ENCODE results near the gene LRRC37A3.
A peak's percentile ranks its signal among the peaks of the same experiment; 100 is the strongest.
"Not testable (repeated sequence)": the region's sequence is repeated elsewhere in the genome, so short reads cannot be mapped to it uniquely, and the experiment has no call there.

LRRC37A3 gene

GRCh38 chr17:64919289-64920025 lies at the start of gene LRRC37A3:
Gene LRRC37A3 (minus strand): TSS chr17:64919478. CDS start chr17:64897257, 22,221 bp downstream.
- peak; percentile 98 to 100 for DNase-seq (ENCODE audit: low read depth in 1 of 2, low spot score in 1 of 2)

DNA sequence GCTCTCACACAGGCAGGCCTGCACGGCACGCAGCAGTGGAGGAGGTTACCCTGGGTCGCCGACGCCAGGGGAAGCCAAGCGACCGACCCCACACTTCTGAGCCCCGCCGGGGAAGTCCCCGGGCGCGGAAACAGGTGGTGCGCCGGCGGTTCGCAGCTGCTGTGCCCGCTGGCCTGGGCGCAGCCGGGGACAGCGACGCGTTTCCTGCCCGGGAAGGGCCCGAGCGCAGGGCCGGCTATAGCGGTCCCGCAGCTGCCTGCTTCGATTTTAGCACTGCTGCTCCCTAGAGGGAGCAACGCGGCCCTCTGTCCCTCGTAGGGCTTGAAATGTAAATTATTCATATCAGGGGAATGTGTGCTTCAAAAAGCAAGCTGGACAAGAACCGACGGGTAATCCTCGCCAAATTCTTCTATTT lies 46.6 kb upstream of the LRRC37A3 start:
- peak; percentile 64 to 79 for DNase-seq (ENCODE audit: low read depth in 1 of 2, low spot score in 1 of 2)

GRCh38 chr17:64965256-64965872 lies 46.1 kb upstream of the LRRC37A3 start:
- DNase-seq (ENCODE audit: low read depth in 1 of 2, low spot score in 1 of 2): not testable (repeated sequence)

GRCh38 chr17:64964796-64965195 lies 45.5 kb upstream of the LRRC37A3 start:
- DNase-seq (ENCODE audit: low read depth in 1 of 2, low spot score in 1 of 2): no peak

DNA sequence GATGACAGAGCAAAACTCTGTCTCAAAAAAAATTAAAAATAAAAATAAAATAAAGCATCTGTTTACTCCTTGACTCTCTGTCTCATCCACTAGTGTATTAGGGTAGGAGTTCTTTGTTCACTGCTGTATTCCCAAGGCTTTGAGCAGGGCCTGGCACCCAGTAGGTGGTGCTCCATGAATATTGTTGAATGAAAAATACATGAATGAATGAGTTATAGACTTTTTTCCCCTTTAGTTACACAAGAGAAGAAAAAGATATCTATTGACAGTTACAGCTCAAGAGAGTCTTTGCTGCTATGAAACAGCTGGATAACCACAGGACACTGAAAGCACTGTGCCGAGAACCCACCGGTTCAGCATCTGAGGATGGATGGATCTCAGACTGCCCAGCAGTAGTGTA lies 44.5 kb upstream of the LRRC37A3 start:
- DNase-seq (ENCODE audit: low read depth in 1 of 2, low spot score in 1 of 2): not testable (repeated sequence)

- DNase-seq (ENCODE audit: low read depth in 1 of 2, low spot score in 1 of 2): peak in 1 of 2 donors; percentile 20
Measured at GRCh38 chr17:64961563-64962378, 42.5 kb upstream of the LRRC37A3 start.

DNA sequence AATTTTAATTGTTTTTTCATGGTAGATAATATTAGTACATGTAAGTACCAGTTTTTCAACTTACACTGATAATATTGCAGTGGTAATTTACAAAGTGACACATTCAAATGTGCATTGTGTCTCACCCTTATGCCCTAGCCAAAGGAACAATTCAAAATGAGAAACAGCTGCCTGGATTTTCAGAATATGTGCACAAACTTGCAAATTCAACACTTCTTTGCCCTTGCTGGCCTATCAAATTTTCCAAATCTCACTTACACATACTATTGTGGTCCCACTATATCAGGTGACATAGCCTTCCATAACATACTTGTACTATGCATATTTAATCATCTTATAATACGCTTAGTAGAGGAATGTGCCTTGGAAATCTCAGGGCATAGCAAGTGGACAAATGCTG lies 32.6 kb upstream of the LRRC37A3 start:
- DNase-seq (ENCODE audit: low read depth in 1 of 2, low spot score in 1 of 2): no peak

GRCh38 chr17:64950871-64951270 lies 31.6 kb upstream of the LRRC37A3 start:
- DNase-seq (ENCODE audit: low read depth in 1 of 2, low spot score in 1 of 2): no peak

DNA sequence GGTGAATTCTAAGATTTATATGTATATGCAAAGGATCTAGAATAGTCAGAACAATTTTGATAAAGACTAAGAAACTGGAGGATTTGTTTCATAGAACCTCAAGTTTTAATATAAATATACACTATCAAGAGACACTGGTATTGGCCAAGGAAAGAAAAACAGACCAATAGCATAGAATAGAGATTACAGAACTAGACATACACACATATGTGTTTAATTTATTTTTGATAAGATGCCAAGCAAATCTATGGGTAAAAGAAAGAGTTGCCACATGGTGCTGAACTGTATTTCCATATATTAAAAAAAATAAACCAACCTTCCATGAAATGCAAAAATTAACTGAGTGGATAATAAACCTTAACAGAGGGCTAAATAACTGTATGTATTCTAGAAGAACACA lies 27.9 kb upstream of the LRRC37A3 start:
- DNase-seq (ENCODE audit: low read depth in 1 of 2, low spot score in 1 of 2): no peak

DNA sequence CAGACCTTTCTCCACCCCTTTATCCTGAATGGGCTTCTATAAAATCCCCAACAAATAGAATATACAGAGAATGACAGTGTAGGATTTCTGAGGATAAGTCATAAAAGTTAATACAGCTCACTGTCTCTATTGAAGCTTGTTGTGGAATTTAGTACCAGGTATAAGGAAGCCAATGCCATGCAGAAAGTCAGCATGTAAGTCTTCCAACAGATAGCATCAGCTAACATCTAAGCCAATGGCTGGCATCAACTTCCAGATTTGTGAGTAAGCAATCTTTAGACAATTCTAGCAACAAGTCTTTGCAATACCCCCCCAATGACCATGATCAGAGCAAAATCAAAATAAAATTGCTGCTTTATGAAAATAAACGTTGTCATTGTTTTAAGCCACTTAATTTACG lies 22.5 kb upstream of the LRRC37A3 start:
- no peak for DNase-seq (ENCODE audit: low read depth in 1 of 2, low spot score in 1 of 2)

GRCh38 chr17:64941045-64941444 lies 21.8 kb upstream of the LRRC37A3 start:
- DNase-seq (ENCODE audit: low read depth in 1 of 2, low spot score in 1 of 2): no peak

GRCh38 chr17:64940055-64940454 lies 20.8 kb upstream of the LRRC37A3 start:
- DNase-seq (ENCODE audit: low read depth in 1 of 2, low spot score in 1 of 2): no peak

DNA sequence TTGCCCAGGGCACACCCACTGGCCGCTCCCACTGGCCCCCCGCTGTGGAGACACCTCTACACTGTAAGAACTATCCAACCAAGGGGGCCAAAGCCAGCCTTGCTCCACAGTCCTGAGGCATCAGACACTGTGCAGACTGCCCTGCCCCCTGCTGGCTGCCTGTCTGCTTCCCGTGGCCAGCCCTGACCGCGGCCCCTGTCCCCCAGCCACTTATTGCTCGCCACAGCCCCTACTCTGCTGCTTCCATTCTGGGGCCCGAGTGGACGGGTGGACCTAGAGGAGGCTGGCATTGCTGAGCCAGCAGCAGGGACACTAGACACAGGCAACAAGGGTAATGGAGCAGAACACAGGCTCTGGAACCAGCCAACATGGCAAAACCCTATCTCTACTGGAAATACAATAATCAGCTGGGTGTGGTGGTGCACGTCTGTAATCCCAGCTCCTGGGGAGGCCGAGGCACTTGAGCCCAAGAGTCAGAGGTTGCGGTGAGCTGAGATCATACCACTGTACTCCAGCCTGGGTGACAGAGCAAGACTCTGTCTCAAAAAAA lies 19.7 kb upstream of the LRRC37A3 start:
- peak in 1 of 2 donors; percentile 12 for DNase-seq (ENCODE audit: low read depth in 1 of 2, low spot score in 1 of 2)

GRCh38 chr17:64938290-64938689 lies 19.0 kb upstream of the LRRC37A3 start:
- DNase-seq (ENCODE audit: low read depth in 1 of 2, low spot score in 1 of 2): no peak

DNA sequence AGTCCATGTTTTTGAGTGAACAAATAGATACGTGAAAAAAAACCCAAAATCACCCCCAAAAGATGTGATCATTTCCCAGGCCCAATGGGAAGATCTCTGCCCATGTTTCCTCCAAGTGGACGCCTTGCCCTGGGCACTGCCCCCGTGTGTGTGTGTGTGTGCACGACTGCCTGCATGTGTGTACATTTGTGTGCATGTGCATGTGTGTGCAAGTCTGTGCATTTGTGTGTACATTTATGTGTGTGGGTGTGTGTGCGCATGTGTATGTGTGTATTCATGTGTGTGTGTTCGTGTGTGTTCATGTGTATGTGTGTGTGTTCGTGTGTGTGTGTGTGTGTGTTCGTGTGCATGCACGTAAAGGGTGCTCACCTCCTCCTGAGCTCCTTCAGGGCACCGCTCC lies 16.8 kb upstream of the LRRC37A3 start:
- DNase-seq (ENCODE audit: low read depth in 1 of 2, low spot score in 1 of 2): no peak

- DNase-seq (ENCODE audit: low read depth in 1 of 2, low spot score in 1 of 2): not testable (repeated sequence)
Measured at GRCh38 chr17:64934284-64934778, 15.1 kb upstream of the LRRC37A3 start.

DNA sequence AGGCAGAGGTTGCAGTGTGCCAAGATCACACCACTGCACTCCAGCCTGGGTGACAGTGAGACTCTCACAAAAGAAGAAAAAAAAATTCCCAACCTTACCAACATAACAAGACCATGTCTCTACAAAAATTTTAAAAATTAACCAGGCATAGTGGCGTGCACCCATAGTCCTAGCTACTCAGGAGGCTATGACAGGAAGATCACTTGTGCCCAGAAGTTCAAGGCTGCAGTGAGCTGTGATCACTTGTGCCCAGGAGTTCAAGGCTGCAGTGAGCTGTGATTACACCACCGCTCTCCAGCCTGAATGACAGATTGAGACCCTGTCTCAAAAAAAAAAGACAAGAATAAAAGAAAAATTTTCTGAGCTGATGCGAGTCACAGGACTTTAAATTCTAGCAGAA lies 13.6 kb upstream of the LRRC37A3 start:
- not testable (repeated sequence) for DNase-seq (ENCODE audit: low read depth in 1 of 2, low spot score in 1 of 2)

- DNase-seq (ENCODE audit: low read depth in 1 of 2, low spot score in 1 of 2): not testable (repeated sequence)
Measured at GRCh38 chr17:64930374-64930773, 11.1 kb upstream of the LRRC37A3 start.

DNA sequence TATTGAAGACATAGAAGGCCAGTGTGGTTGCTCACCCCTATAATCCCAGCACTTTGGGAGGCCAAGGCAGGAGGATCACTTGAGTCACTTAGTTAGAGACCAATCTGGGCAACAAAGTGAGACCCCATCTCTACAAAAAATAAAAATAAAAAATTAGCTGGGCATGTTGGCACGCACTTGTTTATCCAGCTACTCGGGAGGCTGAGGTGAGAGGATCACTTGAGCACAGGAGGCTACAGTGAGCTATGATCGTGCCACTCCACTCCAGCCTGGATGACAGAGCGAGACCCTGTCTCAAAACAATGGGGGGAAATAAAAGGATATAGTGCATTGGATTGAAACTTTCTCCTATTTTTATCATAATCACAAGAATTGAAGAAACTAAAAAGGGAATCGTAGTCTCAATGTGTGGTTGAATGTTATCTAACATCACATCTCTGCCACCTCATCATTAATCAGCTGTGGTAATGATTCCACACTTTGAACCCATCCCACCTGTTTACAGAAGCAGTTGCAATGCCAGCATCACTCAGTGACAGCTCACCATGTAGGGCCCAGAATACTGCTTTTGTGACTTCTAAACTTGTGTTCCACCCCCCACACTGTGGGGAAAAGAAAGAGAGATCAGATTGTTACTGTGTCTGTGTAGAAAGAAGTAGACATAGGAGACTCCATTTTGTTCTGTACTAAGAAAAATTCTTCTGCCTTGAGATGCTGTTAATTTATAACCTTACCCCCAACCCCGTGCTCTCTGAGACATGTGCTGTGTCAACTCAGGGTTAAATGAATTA lies 10.3 kb upstream of the LRRC37A3 start:
- peak in 1 of 2 donors; percentile 14 for DNase-seq (ENCODE audit: low read depth in 1 of 2, low spot score in 1 of 2)

- not testable (repeated sequence) for DNase-seq (ENCODE audit: low read depth in 1 of 2, low spot score in 1 of 2)
Measured at GRCh38 chr17:64928701-64929100, 9.4 kb upstream of the LRRC37A3 start.
